ENCODE data around the gene CSF1. TPM values are rescaled to one million over a fixed set of nuclear protein-coding genes. Genes with fewer than 3 reads are reported as not detected.
"Not testable (repeated sequence)": the region's sequence is repeated elsewhere in the genome, so short reads cannot be mapped to it uniquely, and the experiment has no call there.

Gene CSF1
- total RNA-seq, 4 donors from 2014 or later, result 9.7 to 41.9 (median 22.0) TPM

DNA sequence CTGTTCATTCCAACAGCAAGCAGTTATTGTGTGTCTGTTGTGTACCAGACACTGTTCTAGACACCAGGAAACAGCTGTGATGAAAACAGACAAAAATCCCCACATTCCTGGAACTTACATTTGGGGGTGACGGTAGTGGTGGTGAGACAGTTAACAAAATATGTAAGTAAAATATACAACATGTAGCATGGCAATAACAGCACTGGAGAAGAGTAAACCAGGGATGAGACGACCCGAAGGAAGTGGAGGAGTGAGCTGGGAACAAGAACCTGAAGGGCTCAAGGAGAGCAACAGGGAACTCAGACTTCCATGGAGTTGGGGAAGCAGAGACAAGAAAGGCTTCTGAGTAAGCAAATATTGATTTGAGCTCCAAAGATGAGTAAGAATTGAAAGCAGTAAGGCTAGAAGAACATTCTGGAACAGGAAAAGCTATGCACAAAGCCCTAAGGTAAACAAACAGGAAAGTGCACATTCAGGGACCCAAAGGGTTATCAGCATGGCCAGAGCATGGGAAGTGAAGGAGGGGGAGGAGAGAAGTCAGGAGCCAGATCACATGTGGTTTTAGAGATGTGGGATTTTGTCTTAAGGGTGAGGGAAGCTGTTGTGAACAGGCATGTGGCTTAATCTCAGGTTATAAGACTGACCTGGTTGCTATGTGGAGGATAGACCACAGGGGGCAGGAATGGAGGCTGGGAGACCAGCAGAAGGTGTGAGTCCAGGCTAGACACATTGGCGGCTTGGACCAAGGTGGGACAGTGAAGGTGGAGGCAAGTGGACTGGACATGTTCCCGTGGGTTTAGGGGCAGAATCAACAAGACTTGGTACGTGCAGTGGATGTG, 7.3 kb downstream of the CSF1 start:
- no peak for TF ChIP-seq POLR2A (IDR thresholded peaks at IDR 0.05)
- TF ChIP-seq, protein P1, sequence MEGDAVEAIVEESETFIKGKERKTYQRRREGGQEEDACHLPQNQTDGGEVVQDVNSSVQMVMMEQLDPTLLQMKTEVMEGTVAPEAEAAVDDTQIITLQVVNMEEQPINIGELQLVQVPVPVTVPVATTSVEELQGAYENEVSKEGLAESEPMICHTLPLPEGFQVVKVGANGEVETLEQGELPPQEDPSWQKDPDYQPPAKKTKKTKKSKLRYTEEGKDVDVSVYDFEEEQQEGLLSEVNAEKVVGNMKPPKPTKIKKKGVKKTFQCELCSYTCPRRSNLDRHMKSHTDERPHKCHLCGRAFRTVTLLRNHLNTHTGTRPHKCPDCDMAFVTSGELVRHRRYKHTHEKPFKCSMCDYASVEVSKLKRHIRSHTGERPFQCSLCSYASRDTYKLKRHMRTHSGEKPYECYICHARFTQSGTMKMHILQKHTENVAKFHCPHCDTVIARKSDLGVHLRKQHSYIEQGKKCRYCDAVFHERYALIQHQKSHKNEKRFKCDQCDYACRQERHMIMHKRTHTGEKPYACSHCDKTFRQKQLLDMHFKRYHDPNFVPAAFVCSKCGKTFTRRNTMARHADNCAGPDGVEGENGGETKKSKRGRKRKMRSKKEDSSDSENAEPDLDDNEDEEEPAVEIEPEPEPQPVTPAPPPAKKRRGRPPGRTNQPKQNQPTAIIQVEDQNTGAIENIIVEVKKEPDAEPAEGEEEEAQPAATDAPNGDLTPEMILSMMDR (IDR thresholded peaks at IDR 0.05), result no peak
- no peak for DNase-seq (ENCODE audit: low spot score in 2 of 2)
- 77 to 85% methylated on average over 6 of the region's 6 CpGs for WGBS, 2 donors
- intact Hi-C loops (cut with DNase I; ENCODE audit: low total_unique reads), result no loop called here
- no peak overlapping the region for H3K4me3 ChIP-seq (ENCODE audit: low read depth, poor library complexity, severe bottlenecking)

DNA sequence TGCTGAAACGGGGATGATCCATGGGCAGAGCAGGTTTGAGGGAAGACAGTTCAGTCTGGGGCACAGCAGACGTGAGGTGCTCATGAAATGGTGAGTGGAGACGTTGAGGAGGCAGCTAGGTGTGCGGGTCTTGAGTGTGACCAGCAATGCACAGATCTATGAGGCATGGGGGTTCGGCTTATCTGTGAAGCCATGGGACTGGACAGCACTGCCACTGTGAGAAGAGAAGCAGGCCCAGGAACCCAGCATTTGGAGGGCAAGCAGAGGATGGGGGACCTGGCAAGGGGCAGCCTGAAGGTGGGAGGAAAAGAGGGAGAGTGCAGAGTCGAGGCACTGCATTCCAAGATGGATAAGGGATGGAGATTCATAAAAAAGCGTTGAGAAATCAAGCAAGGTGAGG, 8.0 kb downstream of the CSF1 start:
- no peak overlapping the region for H3K4me3 ChIP-seq (ENCODE audit: low read depth, poor library complexity, severe bottlenecking)
- no peak for DNase-seq (ENCODE audit: low spot score in 2 of 2)
- no peak for TF ChIP-seq POLR2A (IDR thresholded peaks at IDR 0.05)
- TF ChIP-seq, protein P1 (IDR thresholded peaks at IDR 0.05), result no peak
- WGBS, 2 donors, result 86 to 91% methylated on average over 7 of the region's 7 CpGs
- intact Hi-C loops (cut with DNase I; ENCODE audit: low total_unique reads), result no loop called here

DNA sequence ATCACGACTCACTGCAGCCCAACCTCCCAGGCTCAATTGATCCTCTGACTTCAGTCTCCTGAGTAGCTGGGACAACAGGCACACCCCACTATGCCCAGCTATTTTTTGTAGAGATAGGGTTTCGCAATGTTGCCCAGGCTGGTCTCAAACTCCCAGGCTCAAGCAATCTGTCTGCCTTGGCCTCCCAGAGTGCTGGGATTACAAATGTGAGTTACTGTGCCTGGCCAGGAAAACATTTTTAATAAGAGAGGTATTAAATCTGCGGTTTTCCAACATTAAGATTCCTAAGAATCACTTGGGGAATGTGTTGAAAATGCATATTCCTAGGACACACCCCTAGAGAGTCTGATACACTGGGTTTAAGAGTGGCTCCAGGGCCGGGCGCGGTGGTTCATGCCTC, 8.7 kb downstream of the CSF1 start:
- 89 to 94% methylated on average over 6 of the region's 6 CpGs for WGBS, 2 donors
- no peak for DNase-seq (ENCODE audit: low spot score in 2 of 2)

DNA sequence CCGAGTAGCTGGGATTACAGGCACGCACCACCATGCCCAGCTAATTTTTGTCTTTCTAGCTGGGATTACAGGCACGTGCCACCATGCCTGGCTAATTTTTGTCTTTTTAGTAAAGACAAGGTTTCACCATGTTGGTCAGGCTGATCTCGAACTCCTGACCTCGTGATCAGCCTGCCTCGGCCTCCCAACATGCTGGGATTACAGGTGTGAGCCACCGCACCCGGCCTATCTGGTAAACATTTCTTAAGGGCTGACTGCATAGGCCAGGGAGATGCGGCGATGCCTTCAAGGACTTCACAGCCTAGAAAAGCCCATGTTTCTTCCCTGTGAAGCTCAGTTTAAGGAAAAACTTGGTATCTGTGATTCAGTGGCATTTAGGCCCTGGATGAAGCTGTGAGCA, 9.7 kb downstream of the CSF1 start:
- DNase-seq (ENCODE audit: low spot score in 2 of 2); H3K4me3 ChIP-seq (ENCODE audit: low read depth, poor library complexity, severe bottlenecking); intact Hi-C loops (cut with DNase I; ENCODE audit: low total_unique reads): not testable (repeated sequence)
- 96% methylated on average over 10 of the region's 10 CpGs for WGBS, 2 donors

More for the DNA sequence above, 8.7 kb downstream of the CSF1 start:
- intact Hi-C loops (cut with DNase I; ENCODE audit: low total_unique reads), result no loop called here
- H3K4me3 ChIP-seq (ENCODE audit: low read depth, poor library complexity, severe bottlenecking), result no peak overlapping the region
- TF ChIP-seq, protein P1 (IDR thresholded peaks at IDR 0.05), result no peak
- TF ChIP-seq POLR2A (IDR thresholded peaks at IDR 0.05), result no peak

DNA sequence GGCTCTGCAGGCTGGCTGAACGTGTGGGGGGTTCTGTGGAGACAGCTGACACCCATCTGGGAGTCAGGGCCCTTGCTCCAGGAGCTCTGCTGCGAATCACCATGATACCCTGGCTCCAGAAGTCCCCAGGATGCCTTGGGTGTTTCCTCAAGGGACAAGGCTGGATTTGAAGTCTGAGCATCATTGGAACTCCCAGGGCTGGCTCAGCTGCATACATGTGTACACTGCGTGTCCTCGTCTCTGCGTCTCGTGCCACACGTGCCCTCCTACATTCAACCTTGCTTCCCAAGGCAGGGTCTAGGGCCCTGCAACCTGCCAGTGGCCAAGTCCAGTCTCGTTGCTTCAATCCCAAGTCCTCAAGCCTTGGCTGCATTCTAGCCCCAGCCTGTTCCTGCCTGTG, 11.7 kb downstream of the CSF1 start:
- TF ChIP-seq, protein P1 (IDR thresholded peaks at IDR 0.05), result no peak
- no peak for TF ChIP-seq POLR2A (IDR thresholded peaks at IDR 0.05)
- no peak overlapping the region for H3K4me3 ChIP-seq (ENCODE audit: low read depth, poor library complexity, severe bottlenecking)
- intact Hi-C loops (cut with DNase I; ENCODE audit: low total_unique reads), result no loop called here
- WGBS, 2 donors, result 75 to 85% methylated on average over 6 to 8 of the region's 8 CpGs
- DNase-seq (ENCODE audit: low spot score in 2 of 2), result no peak

DNA sequence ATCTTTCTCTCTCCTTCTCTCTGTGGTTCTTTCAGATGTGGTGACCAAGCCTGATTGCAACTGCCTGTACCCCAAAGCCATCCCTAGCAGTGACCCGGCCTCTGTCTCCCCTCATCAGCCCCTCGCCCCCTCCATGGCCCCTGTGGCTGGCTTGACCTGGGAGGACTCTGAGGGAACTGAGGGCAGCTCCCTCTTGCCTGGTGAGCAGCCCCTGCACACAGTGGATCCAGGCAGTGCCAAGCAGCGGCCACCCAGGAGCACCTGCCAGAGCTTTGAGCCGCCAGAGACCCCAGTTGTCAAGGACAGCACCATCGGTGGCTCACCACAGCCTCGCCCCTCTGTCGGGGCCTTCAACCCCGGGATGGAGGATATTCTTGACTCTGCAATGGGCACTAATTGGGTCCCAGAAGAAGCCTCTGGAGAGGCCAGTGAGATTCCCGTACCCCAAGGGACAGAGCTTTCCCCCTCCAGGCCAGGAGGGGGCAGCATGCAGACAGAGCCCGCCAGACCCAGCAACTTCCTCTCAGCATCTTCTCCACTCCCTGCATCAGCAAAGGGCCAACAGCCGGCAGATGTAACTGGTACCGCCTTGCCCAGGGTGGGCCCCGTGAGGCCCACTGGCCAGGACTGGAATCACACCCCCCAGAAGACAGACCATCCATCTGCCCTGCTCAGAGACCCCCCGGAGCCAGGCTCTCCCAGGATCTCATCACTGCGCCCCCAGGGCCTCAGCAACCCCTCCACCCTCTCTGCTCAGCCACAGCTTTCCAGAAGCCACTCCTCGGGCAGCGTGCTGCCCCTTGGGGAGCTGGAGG, 12.7 kb downstream of the CSF1 start:
- 74 to 94% methylated on average over 13 to 17 of the region's 17 CpGs for WGBS, 2 donors
- TF ChIP-seq, protein P1 (IDR thresholded peaks at IDR 0.05), result no peak
- no peak for TF ChIP-seq POLR2A (IDR thresholded peaks at IDR 0.05)
- DNase-seq (ENCODE audit: low spot score in 2 of 2), result no peak
- intact Hi-C loops (cut with DNase I; ENCODE audit: low total_unique reads), result no loop called here
- no peak overlapping the region for H3K4me3 ChIP-seq (ENCODE audit: low read depth, poor library complexity, severe bottlenecking)
